Thoracic aorta (tissue), 2 donors: ENCODE data around the gene ADAM33. TPM values are rescaled to one million over a fixed set of nuclear protein-coding genes. Genes with fewer than 3 reads are reported as not detected.

ENCODE experiments used
- ATAC-seq: fragments of 150-250 bp; one replicate; pipeline ENCODE4 v1.8.0; 2017; ENCODE audit warnings: low read depth; ENCODE audit not compliant: insufficient number of reproducible peaks, low FRiP score
- DNase-seq: peaks from one replicate; pipeline ENCODE4 v3.0.0-alpha.2; 2020; ENCODE audit warnings: low spot score
- H3K27ac ChIP-seq, 2 donors: fragments of 200-600 bp; sonication (generic); 1 replicate in 1 of 2; 2 replicates in 1 of 2; pipeline ENCODE4 v1.5.1; 2016; ENCODE audit warnings: mild to moderate bottlenecking in 2 of 2, moderate library complexity in 2 of 2
- H3K27me3 ChIP-seq: fragments of 200-600 bp; sonication (generic); replicated peaks from 2 replicates; pipeline ENCODE4 v1.6.0; 2016; ENCODE audit warnings: mild to moderate bottlenecking; ENCODE audit not compliant: insufficient read depth
- H3K36me3 ChIP-seq: fragments of 200-600 bp; sonication (generic); one replicate; pipeline ENCODE4 v1.5.1; 2016
- H3K4me1 ChIP-seq, 2 donors: fragments of 200-600 bp; sonication (generic); 1 replicate in 1 of 2; 2 replicates in 1 of 2; pipeline versions ENCODE4 v1.5.1 to v1.6.0; 2016; ENCODE audit warnings: low read depth in 2 of 2, mild to moderate bottlenecking in 1 of 2; ENCODE audit not compliant: control insufficient read depth in 1 of 2
- H3K4me3 ChIP-seq: fragments of 200-600 bp; sonication (generic); 2 replicates; pipeline ENCODE4 v1.5.1; 2016; ENCODE audit warnings: mild to moderate bottlenecking
- H3K9me3 ChIP-seq: fragments of 200-600 bp; sonication (generic); 2 replicates; pipeline ENCODE4 v1.5.1; 2016
- total RNA-seq, 2 donors: library from RNA; depleted of rRNA; stranded (reverse); fragments of >200 nt; gene quantifications; one replicate each; pipeline versions ENCODE4 v1.1.0 to v1.2.3, GENCODE V29; 2016
- TF ChIP-seq, protein P1 (sequence below): fragments of 200-600 bp; sonication (generic); IDR thresholded peaks from one replicate; pipeline ENCODE4 v1.5.1; 2019; ENCODE audit warnings: antibody characterized with exemption

The ADAM33 gene
- total RNA-seq, 2 donors from 2014 or later, result 113 to 177 TPM

DNA sequence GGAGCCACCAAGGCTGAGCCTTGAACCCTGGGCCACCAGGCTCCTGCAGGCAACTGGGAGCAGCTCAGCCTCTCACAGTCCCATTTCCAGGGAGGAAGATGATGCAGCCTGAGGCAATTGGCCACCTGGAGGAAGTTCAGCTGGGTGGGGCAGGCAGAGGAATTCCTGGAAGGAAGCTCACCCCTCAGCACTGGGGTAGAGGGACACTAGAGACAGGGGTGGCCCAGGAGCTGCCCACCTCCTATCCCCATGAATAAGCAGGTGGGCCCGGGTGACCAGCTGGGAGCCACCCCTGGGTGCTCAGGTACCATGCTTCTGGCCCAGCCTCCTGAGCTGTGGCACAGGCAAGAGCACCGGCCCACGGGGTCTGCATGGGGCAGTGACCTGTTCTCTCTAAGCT, 47.1 kb upstream of the ADAM33 start:
- ATAC-seq, result no peak

DNA sequence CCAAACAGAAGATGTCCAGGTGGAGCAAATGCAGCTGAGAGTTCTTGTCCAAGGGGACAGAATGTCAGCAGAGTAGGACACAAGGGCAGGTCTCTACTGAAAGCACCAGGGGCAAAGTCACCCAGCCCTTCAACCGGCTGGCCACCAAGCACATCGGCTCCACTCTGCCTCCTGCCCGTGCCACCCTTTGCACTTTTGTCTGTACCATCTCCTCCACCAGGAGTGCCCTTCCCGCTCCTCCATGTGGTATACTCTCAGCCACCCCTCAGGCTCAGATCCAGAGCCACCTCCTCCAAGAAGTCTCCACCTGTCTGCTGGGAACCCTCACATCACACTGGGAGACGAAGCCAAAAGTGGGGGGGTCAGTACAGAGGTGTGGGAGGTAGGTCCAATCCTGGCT, 46.5 kb upstream of the ADAM33 start:
- TF ChIP-seq, protein P1, sequence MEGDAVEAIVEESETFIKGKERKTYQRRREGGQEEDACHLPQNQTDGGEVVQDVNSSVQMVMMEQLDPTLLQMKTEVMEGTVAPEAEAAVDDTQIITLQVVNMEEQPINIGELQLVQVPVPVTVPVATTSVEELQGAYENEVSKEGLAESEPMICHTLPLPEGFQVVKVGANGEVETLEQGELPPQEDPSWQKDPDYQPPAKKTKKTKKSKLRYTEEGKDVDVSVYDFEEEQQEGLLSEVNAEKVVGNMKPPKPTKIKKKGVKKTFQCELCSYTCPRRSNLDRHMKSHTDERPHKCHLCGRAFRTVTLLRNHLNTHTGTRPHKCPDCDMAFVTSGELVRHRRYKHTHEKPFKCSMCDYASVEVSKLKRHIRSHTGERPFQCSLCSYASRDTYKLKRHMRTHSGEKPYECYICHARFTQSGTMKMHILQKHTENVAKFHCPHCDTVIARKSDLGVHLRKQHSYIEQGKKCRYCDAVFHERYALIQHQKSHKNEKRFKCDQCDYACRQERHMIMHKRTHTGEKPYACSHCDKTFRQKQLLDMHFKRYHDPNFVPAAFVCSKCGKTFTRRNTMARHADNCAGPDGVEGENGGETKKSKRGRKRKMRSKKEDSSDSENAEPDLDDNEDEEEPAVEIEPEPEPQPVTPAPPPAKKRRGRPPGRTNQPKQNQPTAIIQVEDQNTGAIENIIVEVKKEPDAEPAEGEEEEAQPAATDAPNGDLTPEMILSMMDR, result no peak
- no peaks in the 10 kb centered on the region for H3K36me3 ChIP-seq
- H3K27me3 ChIP-seq, result no peaks in the 10 kb centered on the region
- no peak overlapping the region for H3K27ac ChIP-seq
- DNase-seq, result no peak
- no peak for ATAC-seq
- H3K4me3 ChIP-seq, result no peak overlapping the region
- no peaks in the 10 kb centered on the region for H3K4me1 ChIP-seq
- no peaks in the 10 kb centered on the region for H3K9me3 ChIP-seq

More for the DNA sequence above, 47.1 kb upstream of the ADAM33 start:
- TF ChIP-seq, protein P1, result no peak
- DNase-seq, result no peak
- H3K36me3 ChIP-seq, result no peaks in the 10 kb centered on the region
- H3K27ac ChIP-seq, result no peak overlapping the region
- no peaks in the 10 kb centered on the region for H3K4me1 ChIP-seq
- no peak overlapping the region for H3K4me3 ChIP-seq
- H3K27me3 ChIP-seq, result no peaks in the 10 kb centered on the region
- H3K9me3 ChIP-seq, result no peaks in the 10 kb centered on the region

DNA sequence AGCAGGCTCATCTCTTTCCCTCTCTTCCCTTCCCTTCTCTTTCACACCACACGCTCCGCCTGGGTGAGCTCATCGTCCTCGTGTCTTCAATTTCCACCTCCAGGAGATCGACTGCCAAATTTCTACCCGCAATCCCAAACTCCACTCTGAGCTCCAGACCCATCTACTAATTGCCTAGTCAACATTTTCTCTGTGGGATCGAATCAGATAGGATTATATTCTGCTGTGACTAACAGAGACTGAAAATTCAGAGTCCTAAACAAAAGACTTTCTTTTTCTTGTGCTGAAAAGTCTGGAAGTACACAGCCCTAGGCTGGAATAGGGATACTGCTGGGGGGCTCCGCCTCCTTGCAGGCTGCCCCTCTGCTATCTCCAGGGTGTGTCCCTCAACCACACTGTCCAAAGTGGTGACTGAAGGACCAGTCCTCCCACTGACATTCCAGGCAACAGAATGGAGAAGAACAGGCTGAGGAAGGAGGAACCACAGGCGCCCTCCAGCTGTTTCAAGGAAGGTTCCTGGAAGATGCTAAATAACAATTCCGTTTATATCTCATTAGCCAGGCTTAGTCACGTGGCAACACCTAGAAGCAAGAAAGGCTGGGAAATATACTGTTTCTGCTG, 45.7 kb upstream of the ADAM33 start:
- no peaks in the 10 kb centered on the region for H3K27me3 ChIP-seq
- H3K36me3 ChIP-seq, result no peaks in the 10 kb centered on the region
- no peaks in the 10 kb centered on the region for H3K9me3 ChIP-seq
- TF ChIP-seq, protein P1, result no peak
- no peak for DNase-seq
- ATAC-seq, result no peak
- no peak overlapping the region for H3K4me3 ChIP-seq
- H3K4me1 ChIP-seq, result no peaks in the 10 kb centered on the region
- no peak overlapping the region for H3K27ac ChIP-seq

DNA sequence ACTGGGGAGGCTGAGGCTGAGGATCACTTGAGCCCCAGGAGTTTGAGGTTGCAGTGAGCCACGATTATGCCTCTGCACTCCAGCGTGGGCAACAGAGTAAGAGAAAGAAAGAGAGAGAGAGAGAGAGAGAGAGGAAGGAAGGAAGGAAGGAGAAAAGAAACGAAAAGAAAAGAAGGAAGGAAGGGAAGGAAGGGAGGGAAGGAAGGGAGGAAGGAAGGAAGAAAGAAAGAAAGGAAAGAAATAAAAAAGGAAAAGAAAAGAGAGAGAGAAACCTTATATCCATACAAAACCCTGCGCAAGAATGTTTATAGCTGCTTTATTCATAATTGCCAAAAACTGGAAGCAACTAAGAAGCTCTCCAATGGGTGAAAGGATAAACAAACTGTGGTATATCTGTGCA, 42.5 kb upstream of the ADAM33 start:
- Histone ChIP-seq H3K27ac (no peak overlapping the region), H3K9me3 (no peaks in the 10 kb centered on the region), H3K4me1 (no peaks in the 10 kb centered on the region), H3K36me3 (no peaks in the 10 kb centered on the region), H3K4me3 (no peak overlapping the region), H3K27me3 (no peaks in the 10 kb centered on the region)
- ATAC-seq (no peak), DNase-seq (no peak)
- TF ChIP-seq, protein P1, result no peak

DNA sequence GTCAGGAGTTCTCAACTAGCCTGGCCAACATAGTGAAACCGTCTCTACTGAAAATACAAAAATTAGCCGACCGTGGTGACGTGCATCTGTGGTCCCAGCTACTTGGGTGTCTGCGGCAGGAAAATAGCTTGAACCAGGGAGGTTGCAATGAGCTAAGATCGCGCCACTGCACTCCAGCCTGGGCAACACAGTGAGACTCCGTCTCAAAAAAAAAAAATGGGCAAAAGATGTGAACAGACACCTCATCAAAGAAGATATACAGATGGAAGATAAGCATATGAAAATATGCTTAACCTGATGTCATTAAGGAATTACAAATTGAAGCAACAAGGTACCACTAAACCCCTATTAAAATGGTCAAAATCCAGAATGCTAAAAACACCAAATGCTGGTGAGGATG, 41.5 kb upstream of the ADAM33 start:
- H3K27me3 ChIP-seq, result no peaks in the 10 kb centered on the region
- no peak overlapping the region for H3K27ac ChIP-seq
- H3K4me3 ChIP-seq, result no peak overlapping the region
- ATAC-seq, result no peak
- DNase-seq, result no peak
- H3K9me3 ChIP-seq, result no peaks in the 10 kb centered on the region
- H3K4me1 ChIP-seq, result no peaks in the 10 kb centered on the region
- TF ChIP-seq, protein P1, result no peak
- H3K36me3 ChIP-seq, result no peaks in the 10 kb centered on the region
